SK-N-SH treated with all-trans-retinoic acid at 6 μM for 48 hours (cell line): ENCODE measurements around the gene MAPK1IP1L.
A peak's percentile ranks its signal among the peaks of the same experiment; 100 is the strongest.

ENCODE experiments used
- ATAC-seq: fragments of 200-7000 bp; cut with Tn5 transposase; 3 replicates; pipeline ENCODE4 v1.9.1; 2020; ENCODE audit warnings: mild to moderate bottlenecking, moderate library complexity
- ARNTL ChIP-seq: fragments of 450-650 bp; formaldehyde crosslinking; IDR thresholded peaks from 2 replicates; pipeline ENCODE4 v1.5.0; 2020; ENCODE audit warnings: low read depth, mild to moderate bottlenecking, moderate library complexity, borderline replicate concordance
- BACH2 ChIP-seq: fragments of 250-450 bp; sonication (Bioruptor Pico); IDR thresholded peaks from 2 replicates; pipeline ENCODE4 v1.9.0; 2021; ENCODE audit warnings: mild to moderate bottlenecking, borderline replicate concordance
- CSDC2 ChIP-seq: fragments of 250-450 bp; sonication (Bioruptor Pico); IDR thresholded peaks from 2 replicates; pipeline ENCODE4 v1.5.0; 2020; ENCODE audit warnings: mild to moderate bottlenecking, moderate library complexity
- ESRRG ChIP-seq: fragments of 250-450 bp; sonication (Bioruptor Pico); IDR thresholded peaks from 2 replicates; pipeline ENCODE4 v1.6.1; 2021; ENCODE audit warnings: mild to moderate bottlenecking
- GLIS3 ChIP-seq: fragments of 250-450 bp; sonication (Bioruptor Pico); IDR thresholded peaks from 2 replicates; pipeline ENCODE4 v1.5.0; 2020; ENCODE audit warnings: mild to moderate bottlenecking, moderate library complexity
- ISL1 ChIP-seq: fragments of 250-450 bp; sonication (Bioruptor Pico); IDR thresholded peaks from 2 replicates; pipeline ENCODE4 v2.1.2; 2022; ENCODE audit warnings: mild to moderate bottlenecking, moderate library complexity
- OSR1 ChIP-seq: fragments of 250-450 bp; sonication (Bioruptor Pico); IDR thresholded peaks from 2 replicates; pipeline ENCODE4 v1.8.0; 2022; ENCODE audit warnings: moderate library complexity, mild to moderate bottlenecking, inconsistent platforms
- PPARA ChIP-seq: fragments of 250-450 bp; sonication (Bioruptor Pico); IDR thresholded peaks from 2 replicates; pipeline ENCODE4 v1.5.0; 2020; ENCODE audit warnings: mild to moderate bottlenecking, borderline replicate concordance
- RARB ChIP-seq: fragments of 250-450 bp; sonication (Bioruptor Pico); IDR thresholded peaks from 2 replicates; pipeline ENCODE4 v1.8.0; 2021; ENCODE audit warnings: mild to moderate bottlenecking, moderate library complexity
- TCF4 ChIP-seq: fragments of 250-450 bp; sonication (Bioruptor Pico); IDR thresholded peaks from 2 replicates; pipeline ENCODE4 v1.8.0; 2021; ENCODE audit warnings: mild to moderate bottlenecking, moderate library complexity, borderline replicate concordance
- TOX ChIP-seq: fragments of 250-450 bp; sonication (Bioruptor Pico); IDR thresholded peaks from 2 replicates; pipeline ENCODE4 v1.8.0; 2021; ENCODE audit warnings: mild to moderate bottlenecking, moderate library complexity, borderline replicate concordance
- ZC3H10 ChIP-seq: fragments of 250-450 bp; sonication (Bioruptor Pico); IDR thresholded peaks from 2 replicates; pipeline ENCODE4 v1.5.1; 2021; ENCODE audit warnings: mild to moderate bottlenecking, moderate library complexity
- ZFP3 ChIP-seq: fragments of 250-450 bp; sonication (Bioruptor Pico); IDR thresholded peaks from 2 replicates; pipeline ENCODE4 v1.5.0; 2020; ENCODE audit warnings: mild to moderate bottlenecking, moderate library complexity
- ZFP30 ChIP-seq: fragments of 450-650 bp; formaldehyde crosslinking; IDR thresholded peaks from 2 replicates; pipeline ENCODE4 v1.5.0; 2022; ENCODE audit warnings: mild to moderate bottlenecking, moderate library complexity
- ZNF565 ChIP-seq: fragments of 450-650 bp; formaldehyde crosslinking; conservative IDR thresholded peaks from 2 replicates; pipeline ENCODE4 v1.5.0; 2020; ENCODE audit warnings: low read depth, mild to moderate bottlenecking, moderate library complexity
- ZNF70 ChIP-seq: fragments of 450-650 bp; formaldehyde crosslinking; IDR thresholded peaks from 2 replicates; pipeline ENCODE4 v1.5.0; 2020; ENCODE audit warnings: mild to moderate bottlenecking, moderate library complexity
- ZNF8 ChIP-seq: fragments of 450-650 bp; formaldehyde crosslinking; IDR thresholded peaks from 2 replicates; pipeline ENCODE4 v1.5.0; 2020; ENCODE audit warnings: mild to moderate bottlenecking, moderate library complexity
- TF ChIP-seq, protein P1 (sequence below): fragments of 250-450 bp; sonication (Bioruptor Pico); IDR thresholded peaks from 2 replicates; pipeline ENCODE4 v1.5.0; 2020; ENCODE audit warnings: mild to moderate bottlenecking, moderate library complexity
- TF ChIP-seq, protein P2 (sequence below): fragments of 250-450 bp; sonication (Bioruptor Pico); IDR thresholded peaks from 2 replicates; pipeline ENCODE4 v1.8.0; 2020; ENCODE audit warnings: mild to moderate bottlenecking, moderate library complexity, borderline replicate concordance
- TF ChIP-seq, protein P3 (sequence below): fragments of 250-450 bp; sonication (Bioruptor Pico); IDR thresholded peaks from 2 replicates; pipeline ENCODE4 v1.8.0; 2021; ENCODE audit warnings: low read depth, mild to moderate bottlenecking, moderate library complexity, borderline replicate concordance

The MAPK1IP1L gene

DNA sequence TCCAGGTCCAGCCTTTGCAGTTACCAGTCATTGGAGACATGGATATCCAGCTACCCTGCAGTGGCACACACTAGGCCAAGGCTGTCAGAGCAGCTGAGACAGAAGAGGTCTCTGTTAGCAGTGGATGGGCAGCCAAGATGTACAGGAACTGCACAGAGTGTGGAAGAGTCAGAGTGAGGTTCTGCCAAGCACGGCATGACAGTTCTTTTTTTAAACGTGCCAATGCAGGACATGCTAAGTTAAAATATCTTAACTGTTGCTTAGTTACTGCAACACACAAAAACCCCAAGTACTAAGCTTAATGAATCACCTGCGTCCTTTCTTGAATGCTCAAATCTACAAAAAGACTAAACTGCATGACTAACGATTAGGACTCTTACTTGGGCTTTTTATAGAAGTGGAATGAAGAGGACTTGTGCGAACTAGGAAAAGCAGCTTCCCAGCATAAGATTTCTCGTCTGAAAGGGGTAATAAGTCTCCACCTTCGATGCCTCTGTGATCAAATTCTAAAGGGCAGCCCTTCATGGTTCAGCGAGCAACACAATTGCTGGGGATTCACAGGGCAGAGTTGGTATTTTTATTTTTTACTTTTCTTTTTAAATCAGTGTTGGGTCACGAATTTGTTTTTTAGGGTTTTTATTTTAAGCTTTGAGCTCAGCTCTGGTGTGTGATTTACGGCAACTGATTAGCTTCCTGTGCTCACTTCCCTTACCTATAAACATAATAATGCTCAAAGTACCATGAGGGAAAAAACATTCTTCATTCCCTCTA lies 20.6 kb downstream of the MAPK1IP1L start (continued):
- TF ChIP-seq TCF4 (CRISPR knock-in tag) (no peak), ZNF8 (CRISPR knock-in tag) (no peak), ZNF70 (CRISPR knock-in tag) (no peak), BACH2 (CRISPR knock-in tag) (no peak), ZC3H10 (no peak), OSR1 (CRISPR knock-in tag) (no peak), ARNTL (CRISPR knock-in tag) (no peak), ZFP3 (CRISPR knock-in tag) (no peak), RARB (CRISPR knock-in tag) (no peak), PPARA (no peak), ZNF565 (CRISPR knock-in tag) (no peak)
- TF ChIP-seq, protein P1, sequence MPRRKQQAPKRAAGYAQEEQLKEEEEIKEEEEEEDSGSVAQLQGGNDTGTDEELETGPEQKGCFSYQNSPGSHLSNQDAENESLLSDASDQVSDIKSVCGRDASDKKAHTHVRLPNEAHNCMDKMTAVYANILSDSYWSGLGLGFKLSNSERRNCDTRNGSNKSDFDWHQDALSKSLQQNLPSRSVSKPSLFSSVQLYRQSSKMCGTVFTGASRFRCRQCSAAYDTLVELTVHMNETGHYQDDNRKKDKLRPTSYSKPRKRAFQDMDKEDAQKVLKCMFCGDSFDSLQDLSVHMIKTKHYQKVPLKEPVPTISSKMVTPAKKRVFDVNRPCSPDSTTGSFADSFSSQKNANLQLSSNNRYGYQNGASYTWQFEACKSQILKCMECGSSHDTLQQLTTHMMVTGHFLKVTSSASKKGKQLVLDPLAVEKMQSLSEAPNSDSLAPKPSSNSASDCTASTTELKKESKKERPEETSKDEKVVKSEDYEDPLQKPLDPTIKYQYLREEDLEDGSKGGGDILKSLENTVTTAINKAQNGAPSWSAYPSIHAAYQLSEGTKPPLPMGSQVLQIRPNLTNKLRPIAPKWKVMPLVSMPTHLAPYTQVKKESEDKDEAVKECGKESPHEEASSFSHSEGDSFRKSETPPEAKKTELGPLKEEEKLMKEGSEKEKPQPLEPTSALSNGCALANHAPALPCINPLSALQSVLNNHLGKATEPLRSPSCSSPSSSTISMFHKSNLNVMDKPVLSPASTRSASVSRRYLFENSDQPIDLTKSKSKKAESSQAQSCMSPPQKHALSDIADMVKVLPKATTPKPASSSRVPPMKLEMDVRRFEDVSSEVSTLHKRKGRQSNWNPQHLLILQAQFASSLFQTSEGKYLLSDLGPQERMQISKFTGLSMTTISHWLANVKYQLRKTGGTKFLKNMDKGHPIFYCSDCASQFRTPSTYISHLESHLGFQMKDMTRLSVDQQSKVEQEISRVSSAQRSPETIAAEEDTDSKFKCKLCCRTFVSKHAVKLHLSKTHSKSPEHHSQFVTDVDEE (CRISPR knock-in tag), result no peak

DNA sequence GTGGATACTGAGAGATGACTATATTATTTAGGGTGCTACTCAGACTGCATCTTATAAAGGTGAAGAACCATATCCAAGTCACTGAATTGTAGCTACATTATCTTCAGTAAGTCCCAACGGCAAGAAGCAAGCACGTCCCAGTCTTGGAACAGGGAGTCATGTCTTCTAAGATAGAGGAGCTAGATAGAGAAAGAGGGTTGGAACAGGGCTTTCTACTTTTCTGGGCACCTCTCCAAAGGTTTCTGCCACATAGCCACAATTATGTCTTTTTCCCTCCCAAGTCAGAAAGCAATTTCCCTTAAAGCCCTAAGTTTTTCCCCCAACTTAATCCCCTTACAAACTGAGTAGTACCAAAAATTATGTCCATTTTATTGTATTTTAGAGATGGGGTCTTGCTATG lies 22.4 kb downstream of the MAPK1IP1L start:
- no peak for TF ChIP-seq PPARA
- no peak for TF ChIP-seq ZC3H10
- no peak for TF ChIP-seq ESRRG
- no peak for TF ChIP-seq TCF4 (CRISPR knock-in tag)
- no peak for TF ChIP-seq ZNF565 (CRISPR knock-in tag)
- ATAC-seq, result peak; percentile 22

DNA sequence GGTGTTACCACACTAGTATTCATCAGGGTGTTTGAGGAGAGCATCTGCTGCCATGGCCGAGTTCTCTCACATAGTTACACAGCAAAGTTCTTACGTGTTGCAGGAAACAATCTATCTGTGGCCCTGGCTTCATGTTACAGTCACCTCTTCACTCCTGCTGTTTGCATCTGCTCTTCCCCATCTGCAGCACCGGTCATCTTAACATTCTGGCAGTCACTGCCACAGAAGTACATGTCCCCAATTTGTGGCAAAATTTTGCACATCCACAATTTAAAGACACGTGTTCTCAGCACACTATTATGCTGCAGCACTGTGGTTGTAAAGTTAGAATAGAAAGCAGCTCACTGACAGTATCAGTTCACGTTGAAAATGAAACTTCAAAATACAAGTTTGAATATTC lies 23.2 kb downstream of the MAPK1IP1L start:
- ATAC-seq, result peak; percentile 13
- TF ChIP-seq PPARA (no peak), ISL1 (CRISPR knock-in tag) (no peak), ZC3H10 (no peak)
- TF ChIP-seq, all 23 proteins: peak for 0

DNA sequence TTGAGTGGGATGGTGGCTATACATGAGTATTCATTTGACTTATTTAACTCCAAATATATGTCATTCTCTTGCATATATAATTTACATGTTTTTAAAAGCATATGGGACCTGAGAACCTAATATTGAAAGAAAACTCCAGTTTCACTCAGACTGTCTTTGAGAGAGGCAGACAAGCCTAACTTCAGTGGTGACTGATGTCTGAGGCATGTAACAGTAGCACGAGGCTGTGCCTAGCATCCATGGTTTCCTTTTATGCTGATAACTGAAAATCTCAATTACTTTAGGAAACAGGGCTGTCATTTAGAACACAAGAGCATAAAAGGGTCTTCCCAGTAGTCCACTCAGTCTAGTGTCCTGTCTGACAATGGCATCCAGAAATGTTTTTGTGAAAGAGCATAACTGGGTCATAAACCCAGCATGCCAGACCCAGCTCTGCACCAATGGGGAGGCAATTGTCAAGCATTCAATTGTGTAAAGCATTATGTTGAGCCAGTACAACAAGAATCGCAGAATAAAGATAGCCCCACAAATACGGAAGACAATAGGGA lies 24.3 kb downstream of the MAPK1IP1L start:
- TF ChIP-seq, protein P2, sequence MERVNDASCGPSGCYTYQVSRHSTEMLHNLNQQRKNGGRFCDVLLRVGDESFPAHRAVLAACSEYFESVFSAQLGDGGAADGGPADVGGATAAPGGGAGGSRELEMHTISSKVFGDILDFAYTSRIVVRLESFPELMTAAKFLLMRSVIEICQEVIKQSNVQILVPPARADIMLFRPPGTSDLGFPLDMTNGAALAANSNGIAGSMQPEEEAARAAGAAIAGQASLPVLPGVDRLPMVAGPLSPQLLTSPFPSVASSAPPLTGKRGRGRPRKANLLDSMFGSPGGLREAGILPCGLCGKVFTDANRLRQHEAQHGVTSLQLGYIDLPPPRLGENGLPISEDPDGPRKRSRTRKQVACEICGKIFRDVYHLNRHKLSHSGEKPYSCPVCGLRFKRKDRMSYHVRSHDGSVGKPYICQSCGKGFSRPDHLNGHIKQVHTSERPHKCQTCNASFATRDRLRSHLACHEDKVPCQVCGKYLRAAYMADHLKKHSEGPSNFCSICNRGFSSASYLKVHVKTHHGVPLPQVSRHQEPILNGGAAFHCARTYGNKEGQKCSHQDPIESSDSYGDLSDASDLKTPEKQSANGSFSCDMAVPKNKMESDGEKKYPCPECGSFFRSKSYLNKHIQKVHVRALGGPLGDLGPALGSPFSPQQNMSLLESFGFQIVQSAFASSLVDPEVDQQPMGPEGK (CRISPR knock-in tag), result no peak
- no peak for TF ChIP-seq ESRRG
- TF ChIP-seq ARNTL (CRISPR knock-in tag), result no peak
- TF ChIP-seq ZFP3 (CRISPR knock-in tag), result no peak
- no peak for TF ChIP-seq ZFP30 (CRISPR knock-in tag)
- TF ChIP-seq TCF4 (CRISPR knock-in tag), result no peak
- TF ChIP-seq TOX, result no peak
- TF ChIP-seq, protein P1 (CRISPR knock-in tag), result no peak
- no peak for TF ChIP-seq ISL1 (CRISPR knock-in tag)
- TF ChIP-seq GLIS3 (CRISPR knock-in tag), result no peak
- TF ChIP-seq, protein P3, sequence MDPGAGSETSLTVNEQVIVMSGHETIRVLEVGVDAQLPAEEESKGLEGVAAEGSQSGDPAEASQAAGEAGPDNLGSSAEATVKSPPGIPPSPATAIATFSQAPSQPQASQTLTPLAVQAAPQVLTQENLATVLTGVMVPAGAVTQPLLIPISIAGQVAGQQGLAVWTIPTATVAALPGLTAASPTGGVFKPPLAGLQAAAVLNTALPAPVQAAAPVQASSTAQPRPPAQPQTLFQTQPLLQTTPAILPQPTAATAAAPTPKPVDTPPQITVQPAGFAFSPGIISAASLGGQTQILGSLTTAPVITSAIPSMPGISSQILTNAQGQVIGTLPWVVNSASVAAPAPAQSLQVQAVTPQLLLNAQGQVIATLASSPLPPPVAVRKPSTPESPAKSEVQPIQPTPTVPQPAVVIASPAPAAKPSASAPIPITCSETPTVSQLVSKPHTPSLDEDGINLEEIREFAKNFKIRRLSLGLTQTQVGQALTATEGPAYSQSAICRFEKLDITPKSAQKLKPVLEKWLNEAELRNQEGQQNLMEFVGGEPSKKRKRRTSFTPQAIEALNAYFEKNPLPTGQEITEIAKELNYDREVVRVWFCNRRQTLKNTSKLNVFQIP (CRISPR knock-in tag), result no peak
- TF ChIP-seq ZNF70 (CRISPR knock-in tag), result no peak
- no peak for TF ChIP-seq CSDC2 (CRISPR knock-in tag)
- 0 out of 3 replicates have a peak, but pooled peaks have one; percentile 7 for ATAC-seq
